ENCODE measurements around the gene MAB21L1. TPM values are rescaled to one million over a fixed set of nuclear protein-coding genes. Genes with fewer than 3 reads are reported as not detected.
A peak's percentile ranks its signal among the peaks of the same experiment; 100 is the strongest.

The MAB21L1 gene
- not detected in 2 replicates for total RNA-seq

- peak within 1 kb of the TSS; percentile 24 for H3K4me3 ChIP-seq (ENCODE audit: low read depth, low read length)
- no peak for TF ChIP-seq CTCF (IDR thresholded peaks at IDR 0.05; ENCODE audit: insufficient read depth, low read length, poor library complexity, severe bottlenecking)
- peaks cover 59% of the 10 kb centered on the region for H3K27me3 ChIP-seq (ENCODE audit: control insufficient read depth, insufficient read depth, low read length)
- no peaks in the 10 kb centered on the region for H3K36me3 ChIP-seq (ENCODE audit: control insufficient read depth, insufficient read depth, low read length)
- DNase-seq (ENCODE audit: low read depth): no peak
Measured at GRCh38 chr13:35475960-35476943, at the start of gene MAB21L1. Gene MAB21L1 (minus strand): TSS chr13:35476689. CDS start chr13:35476138, 551 bp downstream.

GRCh38 chr13:35524171-35524570 is 47.7 kb upstream of the MAB21L1 start:
- H3K27me3 ChIP-seq (ENCODE audit: control insufficient read depth, insufficient read depth, low read length): no peaks in the 10 kb centered on the region
- H3K4me3 ChIP-seq (ENCODE audit: low read depth, low read length): no peak overlapping the region
- DNase-seq (ENCODE audit: low read depth): no peak
- no peak for TF ChIP-seq CTCF (IDR thresholded peaks at IDR 0.05; ENCODE audit: insufficient read depth, low read length, poor library complexity, severe bottlenecking)
- no peaks in the 10 kb centered on the region for H3K36me3 ChIP-seq (ENCODE audit: control insufficient read depth, insufficient read depth, low read length)

- H3K27me3 ChIP-seq (ENCODE audit: control insufficient read depth, insufficient read depth, low read length): no peaks in the 10 kb centered on the region
- no peak for TF ChIP-seq CTCF (IDR thresholded peaks at IDR 0.05; ENCODE audit: insufficient read depth, low read length, poor library complexity, severe bottlenecking)
- no peak for DNase-seq (ENCODE audit: low read depth)
Measured at GRCh38 chr13:35518337-35518946, 42.0 kb upstream of the MAB21L1 start.

GRCh38 chr13:35514801-35515502 is 38.5 kb upstream of the MAB21L1 start:
- no peak for TF ChIP-seq CTCF (IDR thresholded peaks at IDR 0.05; ENCODE audit: insufficient read depth, low read length, poor library complexity, severe bottlenecking)
- Histone ChIP-seq H3K27me3 (ENCODE audit: control insufficient read depth, insufficient read depth, low read length) (no peaks in the 10 kb centered on the region), H3K36me3 (ENCODE audit: control insufficient read depth, insufficient read depth, low read length) (no peaks in the 10 kb centered on the region), H3K4me3 (ENCODE audit: low read depth, low read length) (no peak overlapping the region)
- no peak for DNase-seq (ENCODE audit: low read depth)

More at GRCh38 chr13:35518337-35518946, 42.0 kb upstream of the MAB21L1 start:
- no peak overlapping the region for H3K4me3 ChIP-seq (ENCODE audit: low read depth, low read length)
- no peaks in the 10 kb centered on the region for H3K36me3 ChIP-seq (ENCODE audit: control insufficient read depth, insufficient read depth, low read length)

- TF ChIP-seq CTCF (IDR thresholded peaks at IDR 0.05; ENCODE audit: insufficient read depth, low read length, poor library complexity, severe bottlenecking): no peak
- no peak overlapping the region for H3K4me3 ChIP-seq (ENCODE audit: low read depth, low read length)
- no peaks in the 10 kb centered on the region for H3K36me3 ChIP-seq (ENCODE audit: control insufficient read depth, insufficient read depth, low read length)
- DNase-seq (ENCODE audit: low read depth): no peak
- no peaks in the 10 kb centered on the region for H3K27me3 ChIP-seq (ENCODE audit: control insufficient read depth, insufficient read depth, low read length)
Measured at GRCh38 chr13:35514061-35514477, 37.6 kb upstream of the MAB21L1 start.
